ENCODE data around the gene MUC5AC. TPM values are rescaled to one million over a fixed set of nuclear protein-coding genes. Genes with fewer than 3 reads are reported as not detected.

Gene MUC5AC
- total RNA-seq, 1 experiment from 2014 or later: under 0.01 TPM

- no peak for ATAC-seq
- H3K9ac ChIP-seq (ENCODE audit: low read length): no peak overlapping the region
- CTCF ChIA-PET: no interaction called here
- DNase-seq (ENCODE audit: low read depth, low spot score): no peak
- no peak for TF ChIP-seq CEBPB (IDR thresholded peaks at IDR 0.05; ENCODE audit: low read depth)
- no peak for TF ChIP-seq ATF3 (IDR thresholded peaks at IDR 0.05)
- TF ChIP-seq EZH2phosphoT487 (IDR thresholded peaks at IDR 0.05; ENCODE audit: borderline replicate concordance): no peak
- TF ChIP-seq TCF7L2 (IDR thresholded peaks at IDR 0.05; ENCODE audit: borderline replicate concordance, extremely low read depth, insufficient read depth, insufficient read length): no peak
- TF ChIP-seq JUND (IDR thresholded peaks at IDR 0.05): no peak
- no peak for TF ChIP-seq EGR1 (IDR thresholded peaks at IDR 0.05; ENCODE audit: low read depth)
- TF ChIP-seq YY1 (IDR thresholded peaks at IDR 0.05; ENCODE audit: extremely low read depth, insufficient replicate concordance, low read depth, low read length): no peak
- no peak for TF ChIP-seq MAX (IDR thresholded peaks at IDR 0.05)
- TF ChIP-seq SIN3A (IDR thresholded peaks at IDR 0.05; ENCODE audit: low read depth): no peak
- no peak for TF ChIP-seq CTCF (IDR thresholded peaks at IDR 0.05 in 2 of 3, conservative IDR thresholded peaks at IDR 0.05 in 1 of 3; ENCODE audit: borderline replicate concordance in 1 of 3, insufficient read depth in 1 of 3, low read depth in 2 of 3, low read length in 2 of 3)
- no peak for TF ChIP-seq ZFX (IDR thresholded peaks at IDR 0.05)
- no peak for TF ChIP-seq ELF1 (IDR thresholded peaks at IDR 0.05; ENCODE audit: borderline replicate concordance, low read depth)
- TF ChIP-seq POLR2A (IDR thresholded peaks at IDR 0.05; ENCODE audit: borderline replicate concordance, extremely low read depth, insufficient read depth, insufficient read length): no peak
- TF ChIP-seq SRF (IDR thresholded peaks at IDR 0.05; ENCODE audit: low read depth): no peak
- no peak for TF ChIP-seq RAD21 (IDR thresholded peaks at IDR 0.05; ENCODE audit: low read depth)
- no peak for TF ChIP-seq SP1 (IDR thresholded peaks at IDR 0.05; ENCODE audit: low read depth)
- TF ChIP-seq EZH2 (IDR thresholded peaks at IDR 0.05): no peak
- H3K4me1 ChIP-seq (ENCODE audit: control insufficient read depth in 1 of 2, insufficient read depth in 2 of 2, low read length in 2 of 2): no peaks in the 10 kb centered on the region
- H2AFZ ChIP-seq (ENCODE audit: low read depth, low read length, poor library complexity, severe bottlenecking): no peak overlapping the region
- RAD21 ChIA-PET (ENCODE audit: low non-redundant PET in 1 of 2, low total read pairs in 2 of 2, uncharacterized antibody in 2 of 2, unreplicated experiment in 2 of 2): no interaction called here
- no peaks in the 10 kb centered on the region for H3K36me3 ChIP-seq (ENCODE audit: control insufficient read depth in 1 of 2, insufficient read depth in 2 of 2, low read length in 2 of 2)
- H3K4me3 ChIP-seq (replicated peaks in 1 of 2; ENCODE audit: low read depth in 1 of 2, low read length in 2 of 2): no peak overlapping the region
- no peaks in the 10 kb centered on the region for H3K9me3 ChIP-seq (ENCODE audit: control insufficient read depth in 1 of 2, insufficient read depth in 1 of 2, low read depth in 1 of 2, low read length in 2 of 2)
- no peaks in the 10 kb centered on the region for H3K79me2 ChIP-seq (ENCODE audit: insufficient read depth, low read length)
- no peaks in the 10 kb centered on the region for H3K27me3 ChIP-seq (ENCODE audit: insufficient read depth, low read length)
- no peaks in the 10 kb centered on the region for H4K20me1 ChIP-seq (ENCODE audit: insufficient read depth)
- BruUV-seq (replicated peaks): no TSS peak
- H3K9me2 ChIP-seq (ENCODE audit: insufficient read depth): no peaks in the 10 kb centered on the region
- POLR2A ChIA-PET: no interaction called here
- intact Hi-C loops (cut with micrococcal nuclease): no loop called here
- no peak overlapping the region for H3K4me2 ChIP-seq (ENCODE audit: low read length)
- no peak overlapping the region for H3K27ac ChIP-seq (ENCODE audit: low read depth, low read length)
Measured at GRCh38 chr11:1178201-1178885, 20.6 kb downstream of the MUC5AC start.
